HFF-Myc (cell line): Measurements from ENCODE around the gene RPS6KA2.

ENCODE experiments used
- DNase-seq: peaks from one replicate; pipeline ENCODE4 v3.0.0-alpha.2; 2011; ENCODE audit warnings: low read depth; ENCODE audit errors: extremely low read depth
- H3K4me3 ChIP-seq: replicated peaks from 2 replicates; pipeline ENCODE4 v1.5.1; 2011; ENCODE audit warnings: low read depth, mild to moderate bottlenecking, control low read depth, low read length
- TF ChIP-seq, protein P1 (sequence below): IDR thresholded peaks from 2 replicates; pipeline ENCODE4 v1.5.1; 2012; ENCODE audit warnings: mild to moderate bottlenecking, low read depth, low read length, control low read depth; ENCODE audit errors: missing control alignments

Gene RPS6KA2

DNA sequence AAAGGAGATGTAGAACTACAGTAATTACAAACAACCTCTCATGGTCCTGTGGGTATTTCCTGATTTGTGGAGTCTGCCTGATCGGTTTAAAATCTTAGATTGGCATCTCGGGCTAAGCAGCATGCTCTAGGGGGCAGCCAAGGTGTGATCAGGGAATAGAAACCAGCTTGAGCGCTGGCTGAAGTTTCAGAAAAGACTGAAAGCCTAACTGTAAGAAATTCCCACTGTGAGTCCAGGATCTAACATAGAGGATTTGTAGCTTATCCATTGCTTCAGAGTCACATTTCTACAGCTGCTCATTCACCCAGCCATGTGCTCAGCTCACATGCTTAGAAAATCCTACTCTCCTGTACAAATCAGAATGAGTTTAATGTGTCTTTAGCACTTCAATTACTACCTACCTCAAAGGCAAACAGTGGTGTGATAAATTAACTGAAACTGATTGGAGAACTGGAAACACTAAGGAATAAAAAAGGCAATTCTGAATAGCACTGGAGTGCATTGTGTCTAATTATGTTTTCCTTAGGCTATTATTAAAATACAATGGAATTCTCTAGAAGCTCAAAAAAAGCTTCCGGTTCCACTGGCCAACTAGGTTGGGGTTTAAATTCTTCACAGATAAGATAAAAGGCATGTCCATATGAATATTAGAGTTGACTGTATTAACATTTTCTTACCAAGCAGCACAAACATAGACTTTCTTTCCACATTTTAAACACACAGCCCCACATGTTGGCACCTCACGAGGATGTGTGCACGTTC lies 170.5 kb downstream of the RPS6KA2 start:
- peak; percentile 2 for DNase-seq
- no peak overlapping the region for H3K4me3 ChIP-seq
- TF ChIP-seq, protein P1, sequence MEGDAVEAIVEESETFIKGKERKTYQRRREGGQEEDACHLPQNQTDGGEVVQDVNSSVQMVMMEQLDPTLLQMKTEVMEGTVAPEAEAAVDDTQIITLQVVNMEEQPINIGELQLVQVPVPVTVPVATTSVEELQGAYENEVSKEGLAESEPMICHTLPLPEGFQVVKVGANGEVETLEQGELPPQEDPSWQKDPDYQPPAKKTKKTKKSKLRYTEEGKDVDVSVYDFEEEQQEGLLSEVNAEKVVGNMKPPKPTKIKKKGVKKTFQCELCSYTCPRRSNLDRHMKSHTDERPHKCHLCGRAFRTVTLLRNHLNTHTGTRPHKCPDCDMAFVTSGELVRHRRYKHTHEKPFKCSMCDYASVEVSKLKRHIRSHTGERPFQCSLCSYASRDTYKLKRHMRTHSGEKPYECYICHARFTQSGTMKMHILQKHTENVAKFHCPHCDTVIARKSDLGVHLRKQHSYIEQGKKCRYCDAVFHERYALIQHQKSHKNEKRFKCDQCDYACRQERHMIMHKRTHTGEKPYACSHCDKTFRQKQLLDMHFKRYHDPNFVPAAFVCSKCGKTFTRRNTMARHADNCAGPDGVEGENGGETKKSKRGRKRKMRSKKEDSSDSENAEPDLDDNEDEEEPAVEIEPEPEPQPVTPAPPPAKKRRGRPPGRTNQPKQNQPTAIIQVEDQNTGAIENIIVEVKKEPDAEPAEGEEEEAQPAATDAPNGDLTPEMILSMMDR = peak; percentile 30

DNA sequence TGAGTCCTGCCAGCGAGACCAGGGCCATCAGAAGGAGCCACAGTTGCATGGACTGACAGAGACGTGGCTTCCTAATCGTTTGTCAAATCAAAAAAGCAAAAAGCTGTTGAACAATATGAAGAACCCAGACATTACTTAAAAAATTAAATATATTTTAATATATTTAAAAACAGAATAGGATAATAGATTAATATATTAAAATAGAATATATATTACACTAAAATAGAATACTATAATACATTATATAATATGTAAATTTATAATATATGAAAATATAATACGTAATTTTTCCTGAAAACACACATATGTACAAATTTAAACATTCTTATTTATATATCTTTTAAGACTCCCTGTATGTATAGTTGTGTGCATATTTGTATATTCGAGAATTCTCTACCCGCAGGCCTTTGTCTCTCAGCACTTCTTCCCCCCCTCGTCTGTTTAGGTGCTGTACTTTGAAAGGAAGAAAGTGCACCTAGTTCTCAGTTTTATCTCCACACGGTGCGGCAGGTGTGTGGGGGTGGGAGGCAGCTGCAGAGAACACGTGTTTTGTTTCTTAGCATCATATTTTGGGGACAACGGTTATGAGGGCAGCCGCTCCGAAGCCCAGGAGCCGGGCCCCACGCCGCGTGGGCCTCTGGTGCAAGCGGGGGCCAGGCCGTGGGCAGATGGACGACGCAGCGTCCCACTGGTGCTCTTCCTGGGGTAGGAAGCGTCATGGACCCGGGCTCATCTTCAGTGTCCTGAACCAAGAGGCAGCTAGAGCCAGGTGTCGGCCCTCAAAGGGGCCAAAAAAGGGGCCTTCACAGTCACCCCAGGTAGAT lies 172.1 kb downstream of the RPS6KA2 start:
- no peak for DNase-seq
- TF ChIP-seq, protein P1 = no peak

DNA sequence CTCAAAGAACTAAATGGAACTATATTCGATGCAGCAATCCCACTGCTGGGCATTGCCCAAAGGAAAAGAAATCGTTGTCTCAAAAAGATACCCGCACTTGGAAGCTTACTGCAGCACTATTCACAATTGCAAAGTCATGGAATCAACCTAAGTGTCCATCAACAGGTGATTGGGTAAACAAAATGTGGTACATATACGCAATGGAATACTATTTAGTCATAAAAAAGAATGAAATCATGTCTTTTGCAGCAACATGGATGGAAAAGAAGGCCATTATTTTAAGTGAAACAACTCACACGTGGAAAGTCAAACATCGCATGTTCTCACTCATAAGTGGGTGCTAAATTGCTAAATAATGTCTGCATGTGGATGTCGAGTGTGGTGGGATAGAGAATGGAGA lies 173.4 kb downstream of the RPS6KA2 start:
- TF ChIP-seq, protein P1 = no peak
- no peak overlapping the region for H3K4me3 ChIP-seq
- DNase-seq = no peak

More for the DNA sequence above, 172.1 kb downstream of the RPS6KA2 start:
- H3K4me3 ChIP-seq = no peak overlapping the region

DNA sequence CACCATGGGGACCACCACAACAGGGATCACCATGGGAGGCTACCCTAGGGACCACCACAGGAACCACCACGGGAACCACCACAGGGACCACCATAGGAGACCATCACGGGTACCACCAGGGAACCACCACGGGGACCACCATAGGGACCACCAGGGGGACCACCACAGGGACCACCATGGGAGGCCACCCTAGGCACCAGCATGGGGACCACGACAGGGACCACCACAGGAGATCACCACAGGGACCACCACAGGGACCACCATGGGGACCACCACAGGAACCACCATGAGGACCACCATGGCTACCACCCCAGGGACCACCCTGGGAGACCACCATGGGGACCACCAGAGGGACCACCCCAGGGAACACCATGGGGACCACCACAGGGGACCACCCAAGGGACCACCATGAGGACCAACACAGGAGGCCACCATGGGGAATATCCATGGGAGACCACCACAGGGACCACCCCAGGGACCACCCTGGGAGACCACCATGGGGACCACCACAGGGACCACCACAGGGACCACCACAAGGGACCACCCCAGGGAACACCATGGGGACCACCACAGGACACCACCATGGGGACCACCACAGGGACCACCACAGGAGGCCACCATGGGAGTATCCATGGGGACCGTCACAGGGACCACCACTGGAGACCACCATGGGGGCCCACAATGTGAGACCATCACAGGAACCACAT lies 176.7 kb downstream of the RPS6KA2 start:
- no peak overlapping the region for H3K4me3 ChIP-seq
- DNase-seq = no peak
- TF ChIP-seq, protein P1 = no peak

DNA sequence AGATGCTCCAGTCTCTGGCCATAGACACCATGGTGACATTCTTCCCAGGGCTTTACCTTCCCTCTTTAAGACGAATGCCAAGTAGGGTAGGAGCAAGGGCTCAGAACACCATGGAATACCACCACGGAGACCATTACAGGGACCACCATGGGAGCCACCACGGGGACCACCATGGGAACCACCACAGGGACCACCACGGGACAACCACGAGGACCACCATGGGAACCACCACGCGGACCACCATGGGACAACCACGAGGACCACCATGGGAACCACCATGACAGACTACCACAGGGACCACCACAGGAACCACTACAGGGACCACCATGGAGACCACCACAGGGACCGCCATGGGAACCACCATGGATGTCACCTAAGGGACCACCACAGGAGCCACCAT lies 177.4 kb downstream of the RPS6KA2 start:
- H3K4me3 ChIP-seq = no peak overlapping the region
- DNase-seq = no peak
- TF ChIP-seq, protein P1 = no peak

DNA sequence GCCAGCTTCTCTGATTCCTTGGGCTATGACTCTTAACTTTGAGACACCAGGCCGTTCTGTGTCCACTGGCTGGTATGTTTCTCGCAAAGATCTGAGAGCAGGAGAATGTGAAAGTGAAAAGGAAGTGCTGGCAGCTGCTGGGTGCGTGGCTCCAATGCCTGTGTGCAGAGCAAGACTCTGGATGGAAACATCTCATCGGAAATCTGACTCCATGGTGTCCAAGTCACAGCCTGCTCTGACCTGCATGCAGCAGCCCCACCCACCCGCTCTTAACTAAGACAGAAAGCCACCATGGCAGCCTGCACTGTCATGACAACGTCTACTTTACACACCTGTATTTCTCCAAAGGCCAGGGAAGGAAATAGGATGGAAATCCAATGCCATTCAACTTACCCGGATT lies 178.0 kb downstream of the RPS6KA2 start:
- TF ChIP-seq, protein P1 = no peak
- DNase-seq = no peak

More for the DNA sequence above, 178.0 kb downstream of the RPS6KA2 start:
- H3K4me3 ChIP-seq = no peak overlapping the region
